RPMI8226 (cell line): ENCODE results near the gene SSU72.
"Not testable (repeated sequence)": the region's sequence is repeated elsewhere in the genome, so short reads cannot be mapped to it uniquely, and the experiment has no call there.

Source experiments
- DNase-seq: peaks from one replicate; pipeline ENCODE4 v3.0.0-alpha.2; 2015

Gene SSU72

GRCh38 chr1:1557688-1558087 lies 17.0 kb downstream of the SSU72 start:
- DNase-seq = not testable (repeated sequence)

GRCh38 chr1:1556961-1557360 lies 17.7 kb downstream of the SSU72 start:
- DNase-seq = not testable (repeated sequence)

GRCh38 chr1:1556505-1556904 lies 18.2 kb downstream of the SSU72 start:
- no peak for DNase-seq

GRCh38 chr1:1554926-1555915 lies 19.4 kb downstream of the SSU72 start:
- no peak for DNase-seq

- DNase-seq = no peak
Observed at GRCh38 chr1:1554550-1554925, 20.1 kb downstream of the SSU72 start.

- no peak for DNase-seq
Observed at GRCh38 chr1:1553821-1554494, 20.7 kb downstream of the SSU72 start.

- DNase-seq = no peak
Observed at GRCh38 chr1:1552263-1552639, 22.4 kb downstream of the SSU72 start.

GRCh38 chr1:1551524-1552262 lies 23.0 kb downstream of the SSU72 start:
- no peak for DNase-seq

GRCh38 chr1:1550591-1551432 lies 23.9 kb downstream of the SSU72 start:
- DNase-seq = no peak

GRCh38 chr1:1550087-1550486 lies 24.6 kb downstream of the SSU72 start:
- DNase-seq = no peak

- no peak for DNase-seq
Observed at GRCh38 chr1:1548591-1548990, 26.1 kb downstream of the SSU72 start.

GRCh38 chr1:1547476-1547875 lies 27.2 kb downstream of the SSU72 start:
- no peak for DNase-seq

- DNase-seq = no peak
Observed at GRCh38 chr1:1547011-1547410, 27.7 kb downstream of the SSU72 start.

GRCh38 chr1:1545946-1546737 lies 28.5 kb downstream of the SSU72 start:
- DNase-seq = no peak

- DNase-seq = no peak
Observed at GRCh38 chr1:1544544-1544943, 30.1 kb downstream of the SSU72 start.

GRCh38 chr1:1543706-1544099 lies 31.0 kb downstream of the SSU72 start:
- no peak for DNase-seq

- no peak for DNase-seq
Observed at GRCh38 chr1:1542766-1543705, 31.6 kb downstream of the SSU72 start.

- no peak for DNase-seq
Observed at GRCh38 chr1:1541956-1542765, 32.5 kb downstream of the SSU72 start.

GRCh38 chr1:1540818-1541628 lies 33.6 kb downstream of the SSU72 start:
- DNase-seq = no peak
